ENCODE measurements around the gene ATL2. TPM values are rescaled to one million over a fixed set of nuclear protein-coding genes. Genes with fewer than 3 reads are reported as not detected.

The ATL2 gene
- total and polyA plus RNA-seq, 2 donors (not counting 3 experiments of a cell fraction or from before 2014, with no cell fraction given), result 23.9 to 45.5 TPM

DNA sequence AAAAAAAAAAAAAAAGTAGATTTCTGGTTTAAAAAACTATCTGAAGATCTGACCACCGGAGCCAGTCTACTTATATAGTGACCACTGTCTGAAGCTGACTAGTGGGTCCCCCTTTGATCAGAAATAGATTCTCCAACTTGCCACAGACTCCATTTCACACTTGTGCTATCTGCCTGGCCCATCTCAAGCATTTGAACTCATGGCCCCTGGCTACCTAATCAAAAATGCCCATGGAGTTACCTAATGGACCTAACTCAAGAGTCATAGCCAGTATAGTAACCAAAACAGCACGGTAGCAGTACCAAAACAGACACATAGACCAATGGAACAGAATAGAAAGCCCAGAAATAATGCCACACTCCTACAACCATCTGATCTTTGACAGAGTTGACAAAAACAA, 17.0 kb upstream of the ATL2 start:
- TF ChIP-seq, protein P1, sequence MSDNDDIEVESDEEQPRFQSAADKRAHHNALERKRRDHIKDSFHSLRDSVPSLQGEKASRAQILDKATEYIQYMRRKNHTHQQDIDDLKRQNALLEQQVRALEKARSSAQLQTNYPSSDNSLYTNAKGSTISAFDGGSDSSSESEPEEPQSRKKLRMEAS (IDR thresholded peaks at IDR 0.05; ENCODE audit: insufficient read depth, insufficient read length), result no peak
- TF ChIP-seq MYC (IDR thresholded peaks at IDR 0.05; ENCODE audit: low read depth, low read length), result no peak
- TF ChIP-seq POLR2AphosphoS5 (IDR thresholded peaks at IDR 0.05; ENCODE audit: insufficient read depth, low read depth, low read length), result no peak
- TF ChIP-seq, protein P2, sequence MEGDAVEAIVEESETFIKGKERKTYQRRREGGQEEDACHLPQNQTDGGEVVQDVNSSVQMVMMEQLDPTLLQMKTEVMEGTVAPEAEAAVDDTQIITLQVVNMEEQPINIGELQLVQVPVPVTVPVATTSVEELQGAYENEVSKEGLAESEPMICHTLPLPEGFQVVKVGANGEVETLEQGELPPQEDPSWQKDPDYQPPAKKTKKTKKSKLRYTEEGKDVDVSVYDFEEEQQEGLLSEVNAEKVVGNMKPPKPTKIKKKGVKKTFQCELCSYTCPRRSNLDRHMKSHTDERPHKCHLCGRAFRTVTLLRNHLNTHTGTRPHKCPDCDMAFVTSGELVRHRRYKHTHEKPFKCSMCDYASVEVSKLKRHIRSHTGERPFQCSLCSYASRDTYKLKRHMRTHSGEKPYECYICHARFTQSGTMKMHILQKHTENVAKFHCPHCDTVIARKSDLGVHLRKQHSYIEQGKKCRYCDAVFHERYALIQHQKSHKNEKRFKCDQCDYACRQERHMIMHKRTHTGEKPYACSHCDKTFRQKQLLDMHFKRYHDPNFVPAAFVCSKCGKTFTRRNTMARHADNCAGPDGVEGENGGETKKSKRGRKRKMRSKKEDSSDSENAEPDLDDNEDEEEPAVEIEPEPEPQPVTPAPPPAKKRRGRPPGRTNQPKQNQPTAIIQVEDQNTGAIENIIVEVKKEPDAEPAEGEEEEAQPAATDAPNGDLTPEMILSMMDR (IDR thresholded peaks at IDR 0.05; ENCODE audit: extremely low read depth in 1 of 2, insufficient read depth in 1 of 2, low read depth in 1 of 2, low read length in 2 of 2), result no peak
- no peak for TF ChIP-seq EZH2 (IDR thresholded peaks at IDR 0.05; ENCODE audit: borderline replicate concordance, low read depth, low read length, severe bottlenecking)
- FAIRE-seq, result no peak
- intact Hi-C loops (cut with micrococcal nuclease), result no loop called here
- CTCF ChIA-PET, result no interaction called here
- peaks cover 4 to 6% of the 10 kb centered on the region in 2 experiments for H3K27me3 ChIP-seq (ENCODE audit: control insufficient read depth in 2 of 2, insufficient read depth in 2 of 2, low read length in 2 of 2)
- no TSS peak for BruUV-seq (replicated peaks)
- DNase-seq (ENCODE audit: low read depth, low spot score), result no peak
- H3K4me2 ChIP-seq (ENCODE audit: insufficient read depth, low read length), result no peak overlapping the region
- POLR2A ChIA-PET, result no interaction called here
- H3K9me3 ChIP-seq (replicated peaks; ENCODE audit: control insufficient read depth, insufficient read depth, low read length), result no peaks in the 10 kb centered on the region
- no peak overlapping the region for H3K4me3 ChIP-seq (replicated peaks in 1 of 3; ENCODE audit: insufficient read depth in 1 of 3, low read depth in 1 of 3, low read length in 3 of 3)
- no peaks in the 10 kb centered on the region for H3K36me3 ChIP-seq (ENCODE audit: control insufficient read depth in 2 of 2, extremely low read depth in 1 of 2, insufficient read depth in 2 of 2, low read length in 2 of 2)
- dilution Hi-C loops (cut with MboI; ENCODE audit: extremely low pct_ligation_motif_present, low sequenced_read_pairs), result no loop called here
- H3K27ac ChIP-seq (ENCODE audit: insufficient read depth, low read depth, low read length), result no peak overlapping the region
- no peaks in the 10 kb centered on the region for H4K20me1 ChIP-seq (replicated peaks; ENCODE audit: control insufficient read depth, extremely low read depth, insufficient read depth, low read length)
- no peaks in the 10 kb centered on the region for H3K9me1 ChIP-seq (replicated peaks; ENCODE audit: control insufficient read depth, extremely low read depth, insufficient read depth, low read length)
- H3K9ac ChIP-seq (replicated peaks; ENCODE audit: extremely low read depth, insufficient read depth, low read length), result no peak overlapping the region
- H3K4me1 ChIP-seq (ENCODE audit: control insufficient read depth, extremely low read depth, insufficient read depth, low read length), result no peaks in the 10 kb centered on the region
- no peak overlapping the region for H2AFZ ChIP-seq (ENCODE audit: low read depth, low read length)
- no peaks in the 10 kb centered on the region for H3K79me2 ChIP-seq (ENCODE audit: control insufficient read depth, insufficient read depth, low read length)

DNA sequence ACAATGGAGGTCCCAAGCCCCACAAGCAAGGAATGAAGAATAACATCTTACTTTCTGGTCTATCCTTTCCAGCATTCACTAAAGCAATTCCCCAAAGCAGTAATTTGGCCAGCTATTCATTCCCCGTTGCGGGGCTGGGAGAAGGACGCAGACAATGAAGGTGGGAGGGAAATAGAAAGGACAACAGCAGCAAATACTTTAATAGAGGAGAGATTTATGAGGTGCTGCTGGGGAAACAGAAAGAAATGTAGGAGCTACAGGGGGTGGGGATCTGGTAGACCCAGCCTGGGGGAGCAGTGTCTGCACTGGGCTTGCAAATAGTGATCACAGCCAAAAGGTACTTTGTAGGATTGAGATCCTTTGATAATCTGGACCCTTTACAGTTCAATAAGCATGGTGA, 13.9 kb upstream of the ATL2 start:
- Histone ChIP-seq H3K79me2 (ENCODE audit: control insufficient read depth, insufficient read depth, low read length) (no peaks in the 10 kb centered on the region), H4K20me1 (replicated peaks; ENCODE audit: control insufficient read depth, extremely low read depth, insufficient read depth, low read length) (no peaks in the 10 kb centered on the region), H3K27me3 (ENCODE audit: control insufficient read depth in 2 of 2, insufficient read depth in 2 of 2, low read length in 2 of 2) (peaks cover 4 to 6% of the 10 kb centered on the region in 2 experiments), H3K4me2 (ENCODE audit: insufficient read depth, low read length) (no peak overlapping the region), H3K9me3 (replicated peaks; ENCODE audit: control insufficient read depth, insufficient read depth, low read length) (no peaks in the 10 kb centered on the region), H3K4me1 (ENCODE audit: control insufficient read depth, extremely low read depth, insufficient read depth, low read length) (no peaks in the 10 kb centered on the region), H3K9ac (replicated peaks; ENCODE audit: extremely low read depth, insufficient read depth, low read length) (no peak overlapping the region), H3K9me1 (replicated peaks; ENCODE audit: control insufficient read depth, extremely low read depth, insufficient read depth, low read length) (no peaks in the 10 kb centered on the region), H3K36me3 (ENCODE audit: control insufficient read depth in 2 of 2, extremely low read depth in 1 of 2, insufficient read depth in 2 of 2, low read length in 2 of 2) (no peaks in the 10 kb centered on the region), H2AFZ (ENCODE audit: low read depth, low read length) (no peak overlapping the region), H3K27ac (ENCODE audit: insufficient read depth, low read depth, low read length) (no peak overlapping the region), H3K4me3 (replicated peaks in 1 of 3; ENCODE audit: insufficient read depth in 1 of 3, low read depth in 1 of 3, low read length in 3 of 3) (no peak overlapping the region)
- DNase-seq (ENCODE audit: low read depth, low spot score) (no peak), FAIRE-seq (no peak)
- BruUV-seq (replicated peaks), result no TSS peak
- TF ChIP-seq JUN (IDR thresholded peaks at IDR 0.05; ENCODE audit: borderline replicate concordance, insufficient read depth, insufficient read length, low read depth) (no peak), GATA2 (IDR thresholded peaks at IDR 0.05; ENCODE audit: insufficient read depth, insufficient read length, low read depth, low read length) (no peak), EZH2 (IDR thresholded peaks at IDR 0.05; ENCODE audit: borderline replicate concordance, low read depth, low read length, severe bottlenecking) (no peak), FOS (IDR thresholded peaks at IDR 0.05; ENCODE audit: borderline replicate concordance, insufficient read depth, low read length) (no peak), POLR2AphosphoS5 (IDR thresholded peaks at IDR 0.05; ENCODE audit: insufficient read depth, low read depth, low read length) (no peak)
- TF ChIP-seq, protein P2 (IDR thresholded peaks at IDR 0.05; ENCODE audit: extremely low read depth in 1 of 2, insufficient read depth in 1 of 2, low read depth in 1 of 2, low read length in 2 of 2), result no peak
- ChIA-PET CTCF (no interaction called here), POLR2A (no interaction called here)
- dilution Hi-C loops (cut with MboI; ENCODE audit: extremely low pct_ligation_motif_present, low sequenced_read_pairs), result no loop called here
- intact Hi-C loops (cut with micrococcal nuclease), result no loop called here
